Heart left ventricle (tissue), 16 donors: ENCODE measurements around the gene EIF4E1B. TPM values are rescaled to one million over a fixed set of nuclear protein-coding genes. Genes with fewer than 3 reads are reported as not detected.

ENCODE experiments used
- ATAC-seq, 4 donors: fragments of 200-7000 bp; cut with Tn5 transposase; one replicate each; pipeline ENCODE4 v1.9.1; 2020 to 2022; ENCODE audit warnings: moderate library complexity in 4 of 4, mild to moderate bottlenecking in 3 of 4, moderate number of reproducible peaks in 1 of 4
- DNase-seq, 5 donors: peaks; one replicate each; pipeline ENCODE4 v3.0.0-alpha.2; 2020
- H3K27ac ChIP-seq, 12 donors: fragments of 200-600 bp; sonication (generic) in 4 of 12; one replicate each; pipeline versions ENCODE4 v1.5.0 to v1.8.0; 2016 to 2022; ENCODE audit warnings: mild to moderate bottlenecking in 2 of 12
- H3K27me3 ChIP-seq, 9 donors: fragments of 200-600 bp; sonication (generic) in 2 of 9; one replicate each; pipeline versions ENCODE4 v1.5.1 to v1.8.0; 2016 to 2022; ENCODE audit warnings: mild to moderate bottlenecking in 3 of 9
- H3K36me3 ChIP-seq, 9 donors: fragments of 200-600 bp; sonication (generic) in 2 of 9; one replicate each; pipeline versions ENCODE4 v1.5.0 to v1.8.0; 2018 to 2022; ENCODE audit warnings: mild to moderate bottlenecking in 2 of 9
- H3K4me1 ChIP-seq, 12 donors: fragments of 200-600 bp; sonication (generic) in 4 of 12; one replicate each; pipeline versions ENCODE4 v1.5.0 to v1.8.0; 2016 to 2022; ENCODE audit warnings: mild to moderate bottlenecking in 3 of 12
- H3K4me3 ChIP-seq, 12 donors: fragments of 200-600 bp; sonication (generic) in 4 of 12; one replicate each; pipeline versions ENCODE4 v1.5.0 to v1.8.0; 2017 to 2022; ENCODE audit warnings: mild to moderate bottlenecking in 9 of 12, moderate library complexity in 4 of 12
- H3K9me3 ChIP-seq, 12 donors: fragments of 200-600 bp; sonication (generic) in 4 of 12; one replicate each; pipeline versions ENCODE4 v1.5.0 to v1.8.0; 2016 to 2022; ENCODE audit warnings: mild to moderate bottlenecking in 1 of 12
- CTCF ChIP-seq, 12 donors: fragments of 200-600 bp; sonication (generic) in 4 of 12; IDR thresholded peaks; one replicate each; pipeline versions ENCODE4 v1.5.0 to v1.8.0; 2018 to 2022; ENCODE audit warnings: antibody characterized with exemption in 12 of 12, mild to moderate bottlenecking in 5 of 12
- POLR2A ChIP-seq, 2 donors: fragments of 450-650 bp; IDR thresholded peaks; one replicate each; pipeline ENCODE4 v1.6.1; 2017; ENCODE audit warnings: antibody characterized with exemption in 2 of 2, mild to moderate bottlenecking in 2 of 2, moderate library complexity in 2 of 2
- WGBS, 4 donors: extraction: QIAGEN DNeasy Blood & Tissue Kit in 2 of 4; methylation state at CpG; one replicate each; pipeline versions ENCODE4 v1.1.5 to v1.1.7; 2013 to 2018; 5-methylcytosine and 5-hydroxymethylcytosine counted together
- intact Hi-C, 10 donors: fragments of 100-400 bp; cut with DNase I; formaldehyde crosslinking; loops; one replicate each; pipeline versions ENCODE4 v1.11.1 to v1.14.2; 2022
- polyA plus RNA-seq, 2 donors: library from polyadenylated mRNA; stranded (reverse); fragments of 200-250 nt; gene quantifications; one replicate each; pipeline ENCODE4 v1.2.3, GENCODE V29; 2013
- total RNA-seq, 9 donors: library from RNA; depleted of rRNA in 2 of 9; stranded (reverse); fragments of >200 nt in 2 of 9; fragmentation: NEBNext Ultra II Directional in 3 of 9; extraction: Animal tissue kit (Norgen Biotek cat#: 25700) in 3 of 9; gene quantifications; one replicate each; pipeline versions ENCODE4 v1.1.0 to v1.2.4, GENCODE V29; 2016 to 2023
- donor health status: ischemic (EF 13 %, LVEDD 7.1; RV severe dilation, severe dysfunction).
- donor health status: healthy with polysubstance abuse.
- donor health status: DM: no; HTN: yes; CAD: no.
- donor health status: DM: no; HTN: no; CAD: no.
- donor health status: ischemic (EF 25% LVEDD 6.9; RV normal size, moderate dysfunction).
- donor health status: ischemic (EF 25% LVEDD 5.7; RV mildly dilated, moderate dysfunction).
- donor health status: healthy.
- donor health status: DM: yes; HTN: yes; CAD: no.
- donor health status: ischemic (EF 35%, LVEDD 5.7; RV mildly dilated, moderate dysfunction).
- donor health status: nonischemic (EF 11% LVEDD 7.7; RV severe dilation, severe dysfunction).
- donor health status: DM: yes; HTN: yes; CAD: no.
- donor health status: PGD.
- donor health status: ischemic (EF 29% LVEDD 5.4; RV normal size, mild dysfunction).
- donor health status: nonischemic (EF 23%, LVEDD 6.1; RV moderate dilation, normal function).

The EIF4E1B gene
- total and polyA plus RNA-seq, 11 donors = not detected

GRCh38 chr5:176650354-176650884 is 19.9 kb downstream of the EIF4E1B start:
- intact Hi-C loops = loop anchor here in 1 of 10 donors (10.0 kb wide), 1 partner anchor 236 kb away; the partner anchor contains the start of gene CLTB
- WGBS, 4 donors = 78 to 82% (median 80%) methylated on average over 8 of the region's 8 CpGs
- no peak for ATAC-seq

GRCh38 chr5:176651472-176651980 is 21.1 kb downstream of the EIF4E1B start:
- no peak overlapping the region for H3K27ac ChIP-seq
- no peak overlapping the region for H3K4me3 ChIP-seq
- ATAC-seq (no peak), DNase-seq (no peak)
- TF ChIP-seq CTCF (IDR thresholded peaks at IDR 0.05) (no peak), POLR2A (IDR thresholded peaks at IDR 0.05) (no peak)
- H3K36me3 ChIP-seq = peaks cover 0 to 33% (median 20%) of the 10 kb centered on the region in 9 donors
- intact Hi-C loops = loop anchor here in 1 of 10 donors (10.0 kb wide), 1 partner anchor 237 kb away; the partner anchor contains the start of gene CLTB
- peaks cover 0 to 28% (median 13%) of the 10 kb centered on the region in 12 donors for H3K4me1 ChIP-seq
- H3K9me3 ChIP-seq = no peaks in the 10 kb centered on the region
- 88 to 90% (median 89%) methylated on average over 17 of the region's 17 CpGs for WGBS, 4 donors
- H3K27me3 ChIP-seq = no peaks in the 10 kb centered on the region

More at GRCh38 chr5:176650354-176650884, 19.9 kb downstream of the EIF4E1B start:
- Histone ChIP-seq H3K4me3 (no peak overlapping the region), H3K27ac (no peak overlapping the region), H3K36me3 (peaks cover 0 to 26% (median 19%) of the 10 kb centered on the region in 9 donors), H3K9me3 (no peaks in the 10 kb centered on the region), H3K27me3 (no peaks in the 10 kb centered on the region), H3K4me1 (peaks cover 0 to 32% (median 14%) of the 10 kb centered on the region in 12 donors)
- DNase-seq = no peak
- no peak for TF ChIP-seq POLR2A (IDR thresholded peaks at IDR 0.05)
- TF ChIP-seq CTCF (IDR thresholded peaks at IDR 0.05) = no peak

- no peak overlapping the region for H3K4me3 ChIP-seq
- H3K36me3 ChIP-seq = peaks cover 0 to 40% (median 20%) of the 10 kb centered on the region in 9 donors
- ATAC-seq (no peak), DNase-seq (no peak)
- intact Hi-C loops = loop anchor here in 1 of 10 donors (10.0 kb wide), 1 partner anchor 237 kb away; the partner anchor contains the start of gene CLTB
- H3K9me3 ChIP-seq = no peaks in the 10 kb centered on the region
- peaks cover 0 to 25% (median 11%) of the 10 kb centered on the region in 12 donors for H3K4me1 ChIP-seq
- TF ChIP-seq POLR2A (IDR thresholded peaks at IDR 0.05) = no peak
- TF ChIP-seq CTCF (IDR thresholded peaks at IDR 0.05) = no peak
- no peak overlapping the region for H3K27ac ChIP-seq
- WGBS, 4 donors = 71 to 76% (median 72%) methylated on average over 8 of the region's 8 CpGs
- no peaks in the 10 kb centered on the region for H3K27me3 ChIP-seq
These were observed 21.7 kb downstream of the EIF4E1B start for GRCh38 chr5:176652136-176652535.
